ENCODE data around the gene RNF128.

RNF128 gene, protein sequence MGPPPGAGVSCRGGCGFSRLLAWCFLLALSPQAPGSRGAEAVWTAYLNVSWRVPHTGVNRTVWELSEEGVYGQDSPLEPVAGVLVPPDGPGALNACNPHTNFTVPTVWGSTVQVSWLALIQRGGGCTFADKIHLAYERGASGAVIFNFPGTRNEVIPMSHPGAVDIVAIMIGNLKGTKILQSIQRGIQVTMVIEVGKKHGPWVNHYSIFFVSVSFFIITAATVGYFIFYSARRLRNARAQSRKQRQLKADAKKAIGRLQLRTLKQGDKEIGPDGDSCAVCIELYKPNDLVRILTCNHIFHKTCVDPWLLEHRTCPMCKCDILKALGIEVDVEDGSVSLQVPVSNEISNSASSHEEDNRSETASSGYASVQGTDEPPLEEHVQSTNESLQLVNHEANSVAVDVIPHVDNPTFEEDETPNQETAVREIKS

DNA sequence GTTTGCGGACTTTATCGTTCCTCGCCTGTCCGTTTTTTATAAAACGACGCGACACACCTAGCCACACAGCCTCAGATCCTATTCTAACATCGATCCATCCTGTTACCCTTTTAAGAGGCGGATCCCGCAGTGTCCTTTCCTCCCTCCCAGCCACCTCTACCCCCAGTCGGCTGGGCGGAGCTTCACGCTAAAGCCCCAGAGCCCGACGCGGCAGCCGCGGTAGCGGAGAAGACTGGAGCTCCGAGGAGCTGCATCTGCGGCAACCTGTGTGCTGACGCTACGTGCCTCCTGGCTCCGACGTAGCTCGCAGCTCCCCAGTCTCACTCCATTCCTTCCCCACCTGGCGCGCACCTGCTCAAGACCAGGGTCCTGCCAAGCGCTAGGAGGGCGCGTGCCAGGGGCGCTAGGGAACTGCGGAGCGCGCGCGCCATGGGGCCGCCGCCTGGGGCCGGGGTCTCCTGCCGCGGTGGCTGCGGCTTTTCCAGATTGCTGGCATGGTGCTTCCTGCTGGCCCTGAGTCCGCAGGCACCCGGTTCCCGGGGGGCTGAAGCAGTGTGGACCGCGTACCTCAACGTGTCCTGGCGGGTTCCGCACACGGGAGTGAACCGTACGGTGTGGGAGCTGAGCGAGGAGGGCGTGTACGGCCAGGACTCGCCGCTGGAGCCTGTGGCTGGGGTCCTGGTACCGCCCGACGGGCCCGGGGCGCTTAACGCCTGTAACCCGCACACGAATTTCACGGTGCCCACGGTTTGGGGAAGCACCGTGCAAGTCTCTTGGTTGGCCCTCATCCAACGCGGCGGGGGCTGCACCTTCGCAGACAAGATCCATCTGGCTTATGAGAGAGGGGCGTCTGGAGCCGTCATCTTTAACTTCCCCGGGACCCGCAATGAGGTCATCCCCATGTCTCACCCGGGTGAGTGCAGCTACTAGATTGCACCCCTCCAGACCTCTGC is at the start of gene RNF128:
Gene RNF128 (plus strand): TSS at position 217 of the 953 bp plus-strand sequence. CDS start 213 bp downstream, at position 430.
- TF ChIP-seq, protein P1, sequence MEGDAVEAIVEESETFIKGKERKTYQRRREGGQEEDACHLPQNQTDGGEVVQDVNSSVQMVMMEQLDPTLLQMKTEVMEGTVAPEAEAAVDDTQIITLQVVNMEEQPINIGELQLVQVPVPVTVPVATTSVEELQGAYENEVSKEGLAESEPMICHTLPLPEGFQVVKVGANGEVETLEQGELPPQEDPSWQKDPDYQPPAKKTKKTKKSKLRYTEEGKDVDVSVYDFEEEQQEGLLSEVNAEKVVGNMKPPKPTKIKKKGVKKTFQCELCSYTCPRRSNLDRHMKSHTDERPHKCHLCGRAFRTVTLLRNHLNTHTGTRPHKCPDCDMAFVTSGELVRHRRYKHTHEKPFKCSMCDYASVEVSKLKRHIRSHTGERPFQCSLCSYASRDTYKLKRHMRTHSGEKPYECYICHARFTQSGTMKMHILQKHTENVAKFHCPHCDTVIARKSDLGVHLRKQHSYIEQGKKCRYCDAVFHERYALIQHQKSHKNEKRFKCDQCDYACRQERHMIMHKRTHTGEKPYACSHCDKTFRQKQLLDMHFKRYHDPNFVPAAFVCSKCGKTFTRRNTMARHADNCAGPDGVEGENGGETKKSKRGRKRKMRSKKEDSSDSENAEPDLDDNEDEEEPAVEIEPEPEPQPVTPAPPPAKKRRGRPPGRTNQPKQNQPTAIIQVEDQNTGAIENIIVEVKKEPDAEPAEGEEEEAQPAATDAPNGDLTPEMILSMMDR (IDR thresholded peaks at IDR 0.05) = no peak
- TF ChIP-seq ZFX (IDR thresholded peaks at IDR 0.05; ENCODE audit: borderline replicate concordance) = no peak
- no peak within 1 kb of the TSS for H3K27ac ChIP-seq

DNA sequence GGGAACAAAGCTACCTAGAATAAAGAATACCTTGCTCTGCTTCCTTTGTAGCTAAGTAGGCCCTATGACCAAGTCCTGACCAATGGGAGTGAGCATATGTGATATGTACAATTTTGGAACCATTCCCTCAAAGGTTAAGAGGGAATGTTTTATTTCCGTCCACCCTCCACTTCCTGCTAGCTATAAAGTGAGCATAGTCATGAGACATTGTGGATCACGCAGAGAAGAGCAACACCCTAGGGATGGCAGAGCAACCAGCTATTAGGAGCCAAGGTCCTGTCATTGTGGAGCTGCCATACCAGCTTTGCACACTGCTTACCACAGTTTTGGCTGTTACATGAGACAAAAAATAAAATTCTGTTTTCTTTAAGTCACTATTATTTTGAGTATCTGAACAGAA is 45.8 kb upstream of the RNF128 start:
- no peak overlapping the region for H3K27ac ChIP-seq
- TF ChIP-seq ZFX (IDR thresholded peaks at IDR 0.05; ENCODE audit: borderline replicate concordance) = no peak
- TF ChIP-seq, protein P1 (IDR thresholded peaks at IDR 0.05) = no peak

DNA sequence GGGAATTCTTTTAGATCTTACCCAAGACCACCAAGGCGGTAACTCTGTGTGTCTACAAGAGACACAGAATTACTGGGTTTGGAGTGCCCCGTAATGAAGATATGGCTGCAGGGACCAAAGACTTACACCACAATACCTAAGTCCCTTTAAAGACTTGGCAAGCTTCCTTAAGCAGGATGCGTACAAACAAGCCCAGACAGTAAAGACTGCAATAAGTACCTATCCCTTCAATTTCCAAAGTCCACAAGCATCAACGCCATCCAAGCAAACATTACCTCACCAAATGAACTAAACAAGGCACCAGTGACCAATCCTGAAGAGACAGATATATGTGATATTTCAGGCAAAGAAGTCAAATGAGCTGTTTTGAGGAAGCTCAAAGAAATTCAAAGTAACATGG is 42.3 kb upstream of the RNF128 start:
- TF ChIP-seq, protein P1 (IDR thresholded peaks at IDR 0.05) = no peak
- TF ChIP-seq ZFX (IDR thresholded peaks at IDR 0.05; ENCODE audit: borderline replicate concordance) = no peak
- no peak overlapping the region for H3K27ac ChIP-seq

DNA sequence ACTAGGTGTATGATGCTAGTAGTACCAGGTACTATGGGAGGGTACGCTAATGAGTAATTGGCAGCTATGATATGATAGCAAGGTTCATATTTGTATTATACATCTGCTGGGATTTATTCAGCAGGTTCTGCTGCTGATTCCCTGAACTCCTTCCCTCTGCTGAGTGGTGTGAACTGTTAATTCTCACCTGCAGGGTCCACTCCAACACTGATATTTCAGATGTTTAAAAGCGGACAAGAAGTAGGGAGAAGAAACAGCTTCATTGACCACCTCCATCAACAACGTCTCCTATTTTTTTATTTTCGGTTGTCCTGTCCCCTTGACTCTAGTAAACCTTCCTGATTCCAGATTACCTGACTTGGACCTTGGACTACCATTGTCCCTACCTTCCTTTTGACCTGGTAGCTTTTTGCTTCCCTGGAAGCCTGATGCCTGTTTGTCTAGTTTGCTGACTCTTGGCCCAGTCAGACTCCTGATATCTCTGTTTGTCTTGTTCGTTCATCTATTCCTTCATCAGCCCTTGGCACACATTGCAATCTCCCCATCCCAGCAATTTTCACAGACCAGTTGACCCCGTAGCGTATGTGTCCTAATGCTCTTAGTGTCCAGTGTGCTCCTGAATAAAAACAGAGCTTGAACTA is 34.0 kb upstream of the RNF128 start:
- TF ChIP-seq ZFX (IDR thresholded peaks at IDR 0.05; ENCODE audit: borderline replicate concordance) = no peak
- TF ChIP-seq, protein P1 (IDR thresholded peaks at IDR 0.05) = no peak
- no peak overlapping the region for H3K27ac ChIP-seq

DNA sequence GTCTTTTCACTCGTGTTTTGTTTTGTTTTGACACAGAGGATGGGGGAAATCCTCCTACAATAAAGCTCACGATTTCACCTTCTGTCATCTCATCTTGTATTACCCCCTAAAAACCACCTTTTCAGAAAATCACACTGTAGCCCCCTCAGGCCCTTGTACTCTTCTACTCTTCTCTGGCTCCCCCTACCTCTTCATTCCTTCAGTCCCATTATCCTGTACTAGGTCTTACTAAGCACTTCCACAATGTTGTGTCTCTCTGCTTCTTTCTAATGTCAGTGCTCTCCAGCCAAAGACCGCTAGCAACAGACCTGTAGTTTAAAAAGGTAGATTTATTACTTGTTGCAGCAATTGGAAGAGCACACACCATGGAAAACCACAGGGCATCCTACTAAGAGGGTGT is 30.0 kb upstream of the RNF128 start:
- no peak overlapping the region for H3K27ac ChIP-seq
- TF ChIP-seq ZFX (IDR thresholded peaks at IDR 0.05; ENCODE audit: borderline replicate concordance) = no peak
- TF ChIP-seq, protein P1 (IDR thresholded peaks at IDR 0.05) = no peak

DNA sequence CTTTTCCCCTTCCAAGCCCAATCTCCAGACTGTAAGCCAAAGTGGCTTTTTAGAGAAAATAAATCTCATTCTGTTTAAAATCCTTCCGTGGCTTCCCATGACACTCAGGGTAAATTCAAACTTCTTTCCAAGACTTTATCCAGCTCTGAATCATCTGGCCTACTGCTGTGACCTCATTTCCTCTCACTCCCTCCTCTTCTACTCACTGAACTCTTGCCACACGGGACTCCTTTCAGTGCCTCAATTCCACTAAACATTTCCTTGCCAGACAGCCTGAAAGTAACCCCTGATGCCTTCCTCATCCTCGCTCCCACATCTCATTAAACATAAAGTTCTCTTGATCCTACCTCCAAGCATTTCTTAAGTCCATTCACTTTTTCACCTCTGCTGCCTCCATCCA is 27.8 kb upstream of the RNF128 start:
- H3K27ac ChIP-seq = no peak overlapping the region
- TF ChIP-seq ZFX (IDR thresholded peaks at IDR 0.05; ENCODE audit: borderline replicate concordance) = no peak
- TF ChIP-seq, protein P1 (IDR thresholded peaks at IDR 0.05) = no peak
